Cardiac ventricle fibroblast (primary cell): ENCODE results near the gene DCP1B. TPM values are rescaled to one million over a fixed set of nuclear protein-coding genes. Genes with fewer than 3 reads are reported as not detected.

Experiments used
- total RNA-seq: library from RNA; depleted of rRNA; stranded (reverse); fragments of >200 nt; gene quantifications from 2 replicates; pipeline ENCODE4 v1.2.3, GENCODE V29; 2015

DCP1B gene
- 12.1 and 14.7 TPM in 2 replicates for total RNA-seq

GRCh38 chr12:2004113-2004929, at the start of gene DCP1B:
TSS of gene DCP1B (minus strand) at chr12:2004457. CDS start at chr12:2004431, 26 bp downstream.

GRCh38 chr12:2052826-2053678, 48.8 kb upstream of the DCP1B start, which contains the start of gene CACNA1C:
TSS of gene CACNA1C (plus strand) at chr12:2052987. CDS start at chr12:2053563, 576 bp downstream.

GRCh38 chr12:1918081-1918883, 86.0 kb downstream of the DCP1B start, which contains the start of gene CACNA2D4:
TSS of gene CACNA2D4 (minus strand) at chr12:1918652. CDS start at chr12:1918473, 179 bp downstream.

Other genes starting within 250 kb of the DCP1B start
- not detected in 2 replicates for gene LRTM2, start 183.9 kb downstream of the DCP1B start, total RNA-seq
- gene CACNA2D4, start 85.8 kb downstream of the DCP1B start, total RNA-seq, result 1.3 and 3.0 TPM in 2 replicates
- 8.2 and 9.9 TPM in 2 replicates for gene CACNA1C, start 48.5 kb upstream of the DCP1B start, total RNA-seq